ENCODE results near the gene ZBTB25. TPM values are rescaled to one million over a fixed set of nuclear protein-coding genes. Genes with fewer than 3 reads are reported as not detected.
"Not testable (repeated sequence)": the region's sequence is repeated elsewhere in the genome, so short reads cannot be mapped to it uniquely, and the experiment has no call there.

The ZBTB25 gene, protein sequence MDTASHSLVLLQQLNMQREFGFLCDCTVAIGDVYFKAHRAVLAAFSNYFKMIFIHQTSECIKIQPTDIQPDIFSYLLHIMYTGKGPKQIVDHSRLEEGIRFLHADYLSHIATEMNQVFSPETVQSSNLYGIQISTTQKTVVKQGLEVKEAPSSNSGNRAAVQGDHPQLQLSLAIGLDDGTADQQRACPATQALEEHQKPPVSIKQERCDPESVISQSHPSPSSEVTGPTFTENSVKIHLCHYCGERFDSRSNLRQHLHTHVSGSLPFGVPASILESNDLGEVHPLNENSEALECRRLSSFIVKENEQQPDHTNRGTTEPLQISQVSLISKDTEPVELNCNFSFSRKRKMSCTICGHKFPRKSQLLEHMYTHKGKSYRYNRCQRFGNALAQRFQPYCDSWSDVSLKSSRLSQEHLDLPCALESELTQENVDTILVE
- 3.4 and 4.1 TPM in 2 replicates for total RNA-seq

DNA sequence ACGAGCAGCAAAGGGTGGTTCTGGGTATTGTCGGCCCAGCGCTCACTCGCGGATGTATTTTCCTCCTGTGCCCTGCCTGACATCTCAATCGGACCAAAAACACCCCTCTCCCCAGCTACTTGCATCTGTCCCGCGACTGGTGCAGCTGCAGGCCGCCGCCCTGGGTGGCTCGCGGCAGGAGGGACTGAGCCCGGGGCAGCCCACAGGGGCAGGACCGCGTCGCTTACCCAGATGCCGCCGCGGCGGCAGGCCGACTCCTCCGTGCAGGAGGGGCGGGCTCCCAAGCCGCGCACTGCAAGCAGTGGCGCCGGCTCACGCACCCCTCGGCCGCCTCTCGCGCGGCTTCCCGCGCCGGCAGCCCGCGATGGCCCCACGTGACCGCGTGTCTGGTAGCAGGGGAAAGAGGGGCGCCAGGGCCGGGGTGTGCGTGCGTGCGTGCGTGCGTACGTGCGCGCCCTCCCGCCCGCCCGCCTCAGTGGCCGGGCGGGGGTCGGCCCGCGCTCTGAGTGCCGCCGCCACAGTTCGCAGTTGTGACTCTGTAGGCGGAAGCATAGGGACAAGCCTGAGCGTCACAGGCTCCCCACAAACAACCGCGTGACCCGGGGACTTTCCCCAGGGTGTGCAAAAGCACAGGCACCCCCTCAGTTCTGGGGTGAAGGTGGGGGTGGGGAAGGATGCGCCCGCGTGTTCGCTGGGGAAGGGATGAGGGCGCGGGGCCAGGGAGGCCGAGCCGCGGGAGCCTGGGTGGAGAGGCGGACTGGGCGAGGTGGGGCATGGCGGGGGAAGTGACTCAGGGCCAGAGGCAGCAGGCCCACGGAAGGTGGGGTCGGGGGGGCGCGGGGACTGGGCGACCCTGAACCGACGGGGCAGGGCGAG is at the start of gene ZBTB25:
TSS of gene ZBTB25 (minus strand) at position 405 of the 876 bp plus-strand sequence. CDS start 13,305 bp downstream, outside the sequence.
- peak; percentile 96 for DNase-seq

DNA sequence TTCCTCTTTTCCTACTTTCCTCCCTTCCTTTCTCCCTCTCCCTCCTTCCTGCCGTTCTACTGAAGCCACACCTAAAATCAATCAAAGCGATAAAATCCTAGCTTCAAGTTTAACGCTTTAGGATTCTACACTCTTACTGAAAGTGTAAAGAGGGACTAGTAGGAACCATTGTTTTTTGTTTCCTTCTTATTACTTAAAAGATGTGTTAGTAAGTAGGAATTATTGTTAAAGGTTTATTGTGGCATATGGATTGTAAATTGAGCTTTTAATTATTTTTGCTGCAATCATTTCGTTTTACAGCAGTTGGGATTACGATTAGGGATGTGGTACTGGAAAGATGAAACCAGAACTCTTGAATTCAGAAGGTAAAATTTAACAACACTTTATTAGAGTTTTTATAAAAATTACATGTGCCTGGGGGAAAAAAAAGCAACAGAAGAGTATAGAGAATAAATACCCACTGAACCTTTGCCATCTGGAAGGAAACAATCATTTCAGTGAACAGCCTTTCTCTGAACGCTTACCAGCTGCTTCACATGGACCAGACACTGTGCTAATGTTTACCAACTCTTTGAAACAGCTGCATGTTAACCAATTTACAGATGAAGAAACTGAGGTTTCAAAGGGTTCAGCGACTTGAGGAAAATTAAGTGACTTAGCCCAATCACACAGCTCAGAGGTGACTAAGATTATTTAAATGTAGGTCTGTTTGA is 47.1 kb upstream of the ZBTB25 start:
- no peak for DNase-seq

DNA sequence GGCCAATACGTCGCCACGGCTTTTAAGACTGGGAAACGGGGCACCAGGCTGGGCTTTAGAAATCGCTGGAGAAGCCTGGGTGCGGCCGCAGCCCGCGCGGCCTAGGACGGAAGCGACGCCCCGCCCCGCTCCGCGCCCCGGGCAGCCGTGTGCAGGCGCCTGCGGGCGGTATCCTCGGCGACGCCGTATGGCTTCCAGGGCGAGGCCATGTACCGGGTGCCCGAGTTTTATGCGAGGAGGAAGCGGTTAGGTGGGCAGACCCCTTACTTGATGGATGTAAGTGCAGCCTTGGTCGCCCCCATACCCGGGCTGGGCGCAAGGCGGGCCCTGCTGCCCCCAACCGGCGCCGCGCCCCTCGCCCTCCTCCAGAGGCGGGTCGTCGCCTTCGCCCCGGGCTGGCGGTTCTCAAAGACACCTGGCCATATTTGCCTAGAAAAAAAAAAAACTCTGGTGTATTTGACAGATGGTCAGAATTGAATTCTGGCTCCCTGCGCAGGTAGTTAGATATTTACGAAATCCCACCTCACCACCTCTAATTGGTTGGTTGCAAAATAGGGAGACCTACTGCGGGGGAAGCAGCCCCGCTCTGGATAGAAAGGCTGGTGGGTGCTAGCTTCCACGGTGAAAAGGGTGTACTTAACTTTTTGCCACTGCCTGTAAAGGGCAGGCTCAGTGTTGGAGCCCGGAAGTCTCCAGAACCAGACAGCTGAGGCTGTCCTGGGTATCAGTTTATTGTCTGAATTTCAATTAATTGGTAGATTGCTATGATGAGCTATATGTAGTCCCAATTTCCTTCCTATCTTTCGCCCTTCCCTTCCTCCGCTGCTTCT is 46.4 kb upstream of the ZBTB25 start, which contains the start of gene PPP1R36:
TSS of gene PPP1R36 (plus strand) at position 171 of the 830 bp plus-strand sequence. CDS start at position 208, 37 bp downstream.
- DNase-seq, result no peak

DNA sequence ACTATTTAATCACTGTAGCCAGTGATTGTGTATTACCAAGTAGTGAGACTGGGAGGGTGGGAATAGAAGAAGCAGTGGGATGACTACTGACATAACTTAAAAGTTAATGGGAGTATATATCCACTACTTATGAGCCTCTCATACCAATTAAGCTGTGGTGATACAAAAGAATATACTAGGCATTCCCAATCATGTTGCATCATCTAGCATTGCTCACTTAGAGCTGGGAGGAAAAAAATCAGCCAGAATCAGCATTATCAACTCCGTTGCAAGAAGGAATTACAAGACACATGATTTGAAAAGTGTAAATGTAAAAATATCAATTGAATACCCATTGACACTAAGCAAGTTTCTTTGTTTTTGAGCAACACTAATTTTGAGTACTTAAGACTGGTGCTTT is 45.4 kb upstream of the ZBTB25 start:
- DNase-seq, result no peak

DNA sequence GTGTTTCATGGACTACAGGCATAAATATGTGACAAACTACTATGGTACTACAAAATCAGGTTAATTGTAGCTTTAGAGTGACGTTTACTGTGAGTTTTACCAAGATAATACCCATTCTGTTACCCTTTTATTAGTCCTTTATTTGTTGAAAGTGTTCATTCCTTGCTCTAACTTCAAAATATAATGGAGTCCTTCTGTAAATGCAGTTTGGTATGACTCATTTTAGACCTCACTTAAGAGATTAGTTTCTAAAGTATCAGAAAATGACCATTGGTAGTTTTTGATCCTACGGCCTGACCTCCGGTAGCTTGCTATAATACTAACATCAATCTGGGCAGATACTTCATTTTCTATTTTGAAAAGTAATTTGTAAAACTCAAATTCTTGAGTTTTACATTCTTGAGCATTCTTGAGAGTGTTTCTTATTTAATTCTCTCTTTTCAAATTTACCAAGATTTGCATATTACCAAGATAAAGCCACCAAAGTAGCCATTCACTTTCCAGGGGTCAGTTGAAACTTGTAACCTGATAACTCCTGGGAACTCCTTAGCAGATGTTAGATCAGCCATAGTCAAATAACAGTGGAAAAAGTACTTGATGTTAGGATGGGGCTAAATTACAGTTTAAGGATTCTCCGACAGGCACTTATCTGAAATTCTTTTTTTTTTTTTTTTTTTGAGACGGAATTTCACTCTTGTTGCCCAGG is 41.1 kb upstream of the ZBTB25 start:
- DNase-seq, result no peak

DNA sequence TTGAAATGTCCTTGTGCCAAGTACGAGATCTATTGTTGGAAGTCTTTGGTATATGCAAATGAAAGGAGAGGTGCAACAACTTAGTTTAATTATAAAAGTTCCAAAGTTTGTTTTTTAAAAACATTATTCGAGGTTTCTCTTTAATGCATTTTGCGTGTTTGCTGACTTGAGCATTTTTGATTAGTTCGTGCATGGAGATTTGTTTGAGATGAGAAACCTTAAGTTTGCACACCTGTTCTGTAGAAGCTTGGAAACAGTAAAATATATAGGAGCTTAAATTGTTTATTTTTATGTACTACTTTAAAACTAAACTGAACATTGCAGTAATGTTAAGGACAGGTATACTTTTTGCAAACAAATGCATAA is 39.2 kb upstream of the ZBTB25 start:
- DNase-seq, result no peak

DNA sequence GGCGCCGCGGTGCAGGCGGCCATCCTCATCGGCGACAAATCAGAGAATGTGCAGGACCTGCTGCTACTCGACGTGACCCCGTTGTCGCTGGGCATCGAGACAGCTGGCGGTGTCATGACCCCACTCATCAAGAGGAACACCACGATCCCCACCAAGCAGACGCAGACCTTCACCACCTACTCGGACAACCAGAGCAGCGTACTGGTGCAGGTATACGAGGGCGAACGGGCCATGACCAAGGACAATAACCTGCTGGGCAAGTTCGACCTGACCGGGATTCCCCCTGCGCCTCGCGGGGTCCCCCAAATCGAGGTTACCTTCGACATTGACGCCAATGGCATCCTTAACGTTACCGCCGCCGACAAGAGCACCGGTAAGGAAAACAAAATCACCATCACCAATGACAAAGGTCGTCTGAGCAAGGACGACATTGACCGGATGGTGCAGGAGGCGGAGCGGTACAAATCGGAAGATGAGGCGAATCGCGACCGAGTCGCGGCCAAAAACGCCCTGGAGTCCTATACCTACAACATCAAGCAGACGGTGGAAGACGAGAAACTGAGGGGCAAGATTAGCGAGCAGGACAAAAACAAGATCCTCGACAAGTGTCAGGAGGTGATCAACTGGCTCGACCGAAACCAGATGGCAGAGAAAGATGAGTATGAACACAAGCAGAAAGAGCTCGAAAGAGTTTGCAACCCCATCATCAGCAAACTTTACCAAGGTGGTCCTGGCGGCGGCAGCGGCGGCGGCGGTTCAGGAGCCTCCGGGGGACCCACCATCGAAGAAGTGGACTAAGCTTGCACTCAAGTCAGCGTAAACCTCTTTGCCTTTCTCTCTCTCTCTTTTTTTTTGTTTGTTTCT is 38.6 kb upstream of the ZBTB25 start:
- no peak for DNase-seq

DNA sequence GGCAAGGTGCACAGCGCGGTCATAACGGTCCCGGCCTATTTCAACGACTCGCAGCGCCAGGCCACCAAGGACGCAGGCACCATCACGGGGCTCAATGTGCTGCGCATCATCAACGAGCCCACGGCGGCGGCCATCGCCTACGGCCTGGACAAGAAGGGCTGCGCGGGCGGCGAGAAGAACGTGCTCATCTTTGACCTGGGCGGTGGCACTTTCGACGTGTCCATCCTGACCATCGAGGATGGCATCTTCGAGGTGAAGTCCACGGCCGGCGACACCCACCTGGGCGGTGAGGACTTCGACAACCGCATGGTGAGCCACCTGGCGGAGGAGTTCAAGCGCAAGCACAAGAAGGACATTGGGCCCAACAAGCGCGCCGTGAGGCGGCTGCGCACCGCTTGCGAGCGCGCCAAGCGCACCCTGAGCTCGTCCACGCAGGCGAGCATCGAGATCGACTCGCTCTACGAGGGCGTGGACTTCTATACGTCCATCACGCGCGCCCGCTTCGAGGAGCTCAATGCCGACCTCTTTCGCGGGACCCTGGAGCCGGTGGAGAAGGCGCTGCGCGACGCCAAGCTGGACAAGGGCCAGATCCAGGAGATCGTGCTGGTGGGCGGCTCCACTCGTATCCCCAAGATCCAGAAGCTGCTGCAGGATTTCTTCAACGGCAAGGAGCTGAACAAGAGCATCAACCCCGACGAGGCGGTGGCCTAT is 37.8 kb upstream of the ZBTB25 start:
- DNase-seq, result no peak

DNA sequence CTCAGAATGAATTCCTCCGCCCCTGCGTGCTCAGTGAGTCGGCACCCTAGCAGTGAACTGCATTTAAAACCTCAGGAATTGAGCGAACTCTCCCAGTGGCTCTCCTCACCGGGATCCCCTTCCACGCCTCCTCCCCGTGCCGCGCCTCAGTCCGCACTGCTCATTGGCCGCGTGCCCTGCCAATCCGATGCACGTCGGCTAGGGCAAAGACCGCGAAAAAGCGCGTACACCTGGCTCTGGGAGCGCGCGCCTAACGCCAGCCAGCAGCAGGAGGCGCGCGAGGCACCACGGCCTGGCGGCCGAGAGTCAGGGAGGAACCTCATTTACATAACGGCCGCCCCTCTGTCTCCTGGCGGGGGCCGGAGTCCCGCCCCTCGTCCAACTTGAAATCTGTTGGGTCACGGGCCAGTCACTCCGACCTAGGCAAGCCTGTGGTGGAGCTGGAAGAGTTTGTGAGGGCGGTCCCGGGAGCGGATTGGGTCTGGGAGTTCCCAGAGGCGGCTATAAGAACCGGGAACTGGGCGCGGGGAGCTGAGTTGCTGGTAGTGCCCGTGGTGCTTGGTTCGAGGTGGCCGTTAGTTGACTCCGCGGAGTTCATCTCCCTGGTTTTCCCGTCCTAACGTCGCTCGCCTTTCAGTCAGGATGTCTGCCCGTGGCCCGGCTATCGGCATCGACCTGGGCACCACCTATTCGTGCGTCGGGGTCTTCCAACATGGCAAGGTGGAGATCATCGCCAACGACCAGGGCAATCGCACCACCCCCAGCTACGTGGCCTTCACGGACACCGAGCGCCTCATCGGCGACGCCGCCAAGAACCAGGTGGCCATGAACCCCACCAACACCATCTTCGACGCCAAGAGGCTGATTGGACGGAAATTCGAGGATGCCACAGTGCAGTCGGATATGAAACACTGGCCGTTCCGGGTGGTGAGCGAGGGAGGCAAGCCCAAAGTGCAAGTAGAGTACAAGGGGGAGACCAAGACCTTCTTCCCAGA is 36.9 kb upstream of the ZBTB25 start, which contains the start of gene HSPA2:
TSS of gene HSPA2 (plus strand) at position 534 of the 995 bp plus-strand sequence. CDS start at position 643, 109 bp downstream.
- peak; percentile 99 for DNase-seq

DNA sequence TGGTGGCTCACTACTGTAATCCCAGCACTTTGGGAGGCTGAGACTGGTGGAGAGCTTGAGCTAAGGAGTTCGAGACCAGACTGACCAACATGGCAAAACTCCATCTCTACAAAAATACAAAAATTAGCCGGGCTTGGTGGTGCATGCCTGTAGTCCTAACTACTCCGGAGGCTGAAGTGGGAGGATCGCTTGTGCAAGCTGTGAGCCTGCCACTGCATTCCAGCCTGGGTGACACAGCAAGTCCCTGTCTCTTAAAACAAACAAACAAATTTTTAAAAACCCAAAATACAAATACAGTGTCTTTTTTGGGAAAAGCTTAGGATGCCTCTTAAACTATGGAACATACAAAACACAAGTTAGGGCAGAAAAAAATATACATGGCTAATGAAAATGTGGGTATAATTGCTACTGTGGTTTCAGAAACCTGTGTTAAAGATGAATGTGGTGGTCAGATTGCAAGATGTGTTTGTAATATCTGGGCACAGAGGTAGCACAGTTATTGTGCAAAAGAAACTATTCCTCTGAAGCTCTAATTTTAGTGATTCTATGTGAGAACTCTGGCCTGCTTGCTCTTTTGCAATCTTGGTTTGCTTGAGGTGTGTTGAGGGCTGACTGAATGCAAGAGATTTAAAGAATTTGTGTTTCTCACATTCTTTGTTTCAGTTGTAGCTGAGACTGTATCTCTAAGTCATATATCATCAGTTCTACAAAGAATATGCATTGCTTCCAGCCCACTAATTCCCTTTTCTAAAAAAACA is 33.0 kb upstream of the ZBTB25 start:
- DNase-seq, result no peak

DNA sequence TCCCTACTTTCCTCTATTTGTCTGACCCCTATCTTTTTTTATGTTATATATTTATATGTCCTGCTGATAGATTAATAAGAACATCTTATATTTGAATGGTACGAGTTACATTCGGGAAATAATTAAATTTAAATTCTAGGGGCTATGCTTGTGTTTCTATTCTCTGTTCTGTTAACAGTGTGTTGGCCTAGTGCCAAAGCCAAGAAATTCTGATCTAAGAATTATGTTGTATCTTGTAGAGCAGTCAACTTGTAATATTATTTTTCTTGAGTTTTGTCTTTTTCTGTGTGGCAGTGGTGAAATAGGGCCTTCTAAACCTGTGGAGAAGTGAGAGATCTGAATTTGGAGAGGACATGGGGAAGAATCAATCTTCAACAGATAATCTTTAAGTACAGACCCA is 27.9 kb upstream of the ZBTB25 start:
- no peak for DNase-seq

DNA sequence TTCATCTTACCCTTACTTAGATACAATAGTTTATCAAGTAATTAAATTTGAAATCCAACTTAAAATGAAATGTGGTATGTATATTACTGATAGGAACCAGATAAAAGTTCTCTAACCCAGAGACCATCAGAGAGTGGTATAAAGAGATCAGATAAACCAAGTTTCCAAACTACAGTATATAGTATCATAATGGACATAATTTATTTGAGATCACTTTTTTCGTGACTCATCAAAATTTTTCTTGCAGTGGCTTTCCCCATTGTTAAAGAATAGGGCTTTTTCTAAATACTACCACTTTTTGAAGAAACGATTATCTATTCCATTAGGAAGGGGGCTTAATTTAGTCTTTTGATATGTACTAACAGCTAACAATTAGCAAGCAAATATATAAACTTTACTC is 21.7 kb upstream of the ZBTB25 start:
- DNase-seq, result no peak

DNA sequence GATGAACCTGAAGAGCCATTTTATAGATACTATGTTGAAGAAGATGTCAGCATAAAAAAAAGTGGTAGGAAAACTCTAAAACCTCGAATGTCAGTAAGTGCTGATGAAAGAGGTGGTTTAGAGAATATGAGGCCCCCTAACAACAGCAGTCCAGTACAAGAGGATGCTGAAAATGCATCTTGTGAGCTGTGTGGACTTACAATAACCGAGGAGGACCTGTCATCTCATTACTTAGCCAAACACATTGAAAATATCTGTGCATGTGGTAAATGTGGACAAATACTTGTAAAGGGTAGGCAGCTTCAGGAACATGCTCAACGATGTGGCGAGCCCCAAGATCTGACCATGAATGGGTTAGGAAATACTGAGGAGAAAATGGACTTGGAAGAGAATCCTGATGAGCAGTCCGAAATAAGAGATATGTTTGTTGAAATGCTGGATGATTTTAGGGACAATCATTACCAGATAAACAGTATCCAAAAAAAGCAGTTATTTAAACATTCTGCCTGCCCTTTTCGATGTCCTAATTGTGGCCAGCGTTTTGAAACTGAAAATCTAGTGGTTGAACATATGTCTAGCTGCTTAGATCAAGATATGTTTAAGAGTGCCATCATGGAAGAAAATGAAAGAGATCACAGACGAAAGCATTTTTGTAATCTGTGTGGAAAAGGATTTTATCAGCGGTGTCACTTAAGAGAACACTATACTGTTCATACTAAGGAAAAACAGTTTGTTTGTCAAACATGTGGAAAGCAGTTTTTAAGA is 19.1 kb upstream of the ZBTB25 start:
- no peak for DNase-seq

DNA sequence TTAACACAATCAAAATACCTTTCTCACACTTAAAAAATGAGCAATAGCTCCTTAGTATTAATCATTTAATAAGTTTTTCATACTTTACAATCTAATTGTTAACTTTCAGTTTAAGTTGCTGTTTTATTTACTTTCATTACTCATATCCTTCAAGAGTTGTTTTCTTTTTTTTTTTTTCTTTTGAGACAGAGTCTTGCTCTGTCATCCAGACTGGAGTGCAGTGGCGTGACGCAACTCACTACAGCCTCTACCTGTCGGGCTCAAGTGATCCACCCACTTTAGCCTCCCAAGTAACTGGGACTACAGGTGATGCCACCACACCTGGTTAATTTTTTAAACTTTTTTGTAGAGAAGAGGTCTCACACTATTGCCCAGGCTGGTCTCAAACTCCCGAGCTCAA is 17.1 kb upstream of the ZBTB25 start:
- no peak for DNase-seq

DNA sequence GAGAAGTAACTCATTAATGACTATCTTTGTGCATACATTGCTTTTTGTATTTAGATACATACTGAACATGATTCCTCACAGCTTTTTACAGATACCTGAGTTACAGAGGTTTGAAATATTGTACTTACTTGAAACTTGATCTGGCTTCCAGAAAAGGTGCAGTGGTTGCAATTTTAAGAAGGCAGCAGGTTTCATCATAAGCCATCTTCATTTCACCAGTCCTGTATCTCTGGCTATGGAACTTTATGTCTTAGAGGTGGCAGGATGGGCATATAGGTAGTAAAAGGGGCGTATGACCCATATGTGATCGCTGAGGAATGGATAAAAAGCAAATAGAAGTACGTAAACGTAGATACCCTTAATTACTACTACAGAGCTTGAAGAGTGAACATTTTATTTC is 14.6 kb upstream of the ZBTB25 start:
- no peak for DNase-seq

DNA sequence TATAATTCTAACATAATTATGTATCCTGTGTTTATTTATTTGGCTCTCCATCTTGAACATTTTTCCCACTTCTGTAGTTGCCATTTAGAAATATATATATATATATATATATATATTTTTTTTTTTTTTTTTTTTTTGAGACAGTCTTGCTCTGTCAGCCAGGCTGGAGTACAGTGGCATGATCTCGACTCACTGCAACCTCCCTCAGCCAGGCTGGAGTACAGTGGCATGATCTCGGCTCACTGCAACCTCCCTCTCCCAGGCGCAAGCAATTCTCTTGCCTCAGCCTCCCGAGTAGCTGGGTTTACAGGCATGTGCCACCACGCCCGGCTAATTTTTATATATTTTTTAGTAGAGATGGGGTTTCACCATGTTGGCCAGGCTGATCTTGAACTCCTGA is 14.0 kb upstream of the ZBTB25 start:
- not testable (repeated sequence) for DNase-seq

DNA sequence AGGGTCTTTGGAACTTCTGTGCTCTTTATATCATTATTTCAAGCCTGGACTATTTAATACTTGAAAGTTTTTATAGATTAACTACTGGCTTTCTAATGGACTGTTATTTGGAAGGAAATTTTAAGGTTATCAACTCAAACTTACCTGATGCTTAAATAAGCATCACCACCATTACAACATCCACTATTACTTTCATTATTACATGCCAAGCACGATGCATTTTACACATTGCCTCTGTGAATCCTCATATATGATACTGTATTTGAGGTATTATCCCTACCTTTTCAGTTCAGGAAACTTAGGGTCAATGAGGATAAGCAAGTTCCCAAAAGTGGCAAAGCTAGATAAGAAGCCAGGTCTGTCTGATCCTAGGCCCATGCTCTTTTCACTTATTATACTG is 13.3 kb upstream of the ZBTB25 start:
- DNase-seq, result no peak

Data from dermis blood vessel endothelial cell (primary cell).